Fibroblast of lung (primary cell): ENCODE results near the gene EPHA5. TPM values are rescaled to one million over a fixed set of nuclear protein-coding genes. Genes with fewer than 3 reads are reported as not detected.

Experiments used
- DNase-seq, 2 donors: peaks; one replicate each; pipeline versions ENCODE4 v3.0.0 to v3.0.0-alpha.2; 2010; ENCODE audit warnings: low read depth in 2 of 2
- H2AFZ ChIP-seq: 2 replicates; pipeline ENCODE4 v1.5.1; 2012; ENCODE audit warnings: low read length, control low read depth, inconsistent platforms
- H3K27ac ChIP-seq: 2 replicates; pipeline ENCODE4 v1.5.1; 2011; ENCODE audit warnings: low read length, control low read depth; ENCODE audit not compliant: insufficient read depth
- H3K27me3 ChIP-seq: 2 replicates; pipeline ENCODE4 v1.5.1; 2011; ENCODE audit warnings: mild to moderate bottlenecking, low read length; ENCODE audit not compliant: control insufficient read depth, insufficient read depth
- H3K36me3 ChIP-seq: 2 replicates; pipeline ENCODE4 v1.5.1; 2011; ENCODE audit warnings: low read length; ENCODE audit not compliant: control insufficient read depth, insufficient read depth
- H3K4me1 ChIP-seq: 2 replicates; pipeline ENCODE4 v1.5.1; 2011; ENCODE audit warnings: low read length; ENCODE audit not compliant: control insufficient read depth, insufficient read depth; ENCODE audit errors: extremely low read depth
- H3K4me2 ChIP-seq: 2 replicates; pipeline ENCODE4 v1.5.1; 2011; ENCODE audit warnings: low read length, control low read depth; ENCODE audit not compliant: insufficient read depth; ENCODE audit errors: extremely low read depth
- H3K4me3 ChIP-seq, 4 experiments: fragments of 200-600 bp in 1 of 4; sonication (generic) in 1 of 4; replicated peaks in 1 of 4; 2 replicates each; pipeline ENCODE4 v1.5.1; 2011 to 2016; ENCODE audit warnings: low read length in 4 of 4, low read depth in 3 of 4, mild to moderate bottlenecking in 3 of 4, control low read depth in 2 of 4, inconsistent platforms in 1 of 4, mixed read lengths in 1 of 4; ENCODE audit not compliant: insufficient read depth in 1 of 4; ENCODE audit errors: control extremely low read depth in 1 of 4
- H3K79me2 ChIP-seq: 2 replicates; pipeline ENCODE4 v1.5.1; 2012; ENCODE audit warnings: mild to moderate bottlenecking, low read length, inconsistent platforms; ENCODE audit not compliant: control insufficient read depth, insufficient read depth
- H3K9ac ChIP-seq: 2 replicates; pipeline ENCODE4 v1.5.1; 2011; ENCODE audit warnings: mild to moderate bottlenecking, low read length, control low read depth; ENCODE audit not compliant: insufficient read depth
- H3K9me3 ChIP-seq: 2 replicates; pipeline ENCODE4 v1.5.1; 2012; ENCODE audit warnings: low read depth, low read length; ENCODE audit not compliant: control insufficient read depth, insufficient read depth
- H4K20me1 ChIP-seq: 2 replicates; pipeline ENCODE4 v1.5.1; 2011; ENCODE audit warnings: low read length; ENCODE audit not compliant: control insufficient read depth, insufficient read depth; ENCODE audit errors: extremely low read depth
- EZH2 ChIP-seq: IDR thresholded peaks from 2 replicates; pipeline ENCODE4 v1.5.1; 2012; ENCODE audit warnings: low read length, control low read depth, mild to moderate bottlenecking; ENCODE audit errors: missing control alignments
- polyA plus RNA-seq, 2 donors: library from polyadenylated mRNA; depleted of rRNA in 1 of 2; stranded (reverse) in 1 of 2; unstranded in 1 of 2; fragments of >200 nt; gene quantifications; 2 replicates each; pipeline ENCODE4 v1.2.1, GENCODE V29; 2011 to 2012; ENCODE audit warnings: missing spikeins in 1 of 2
- total RNA-seq: library from RNA; depleted of rRNA; stranded (reverse); fragments of >200 nt; gene quantifications from 2 replicates; pipeline ENCODE4 v1.2.1, GENCODE V29; 2014
- TF ChIP-seq, protein P1 (sequence below), 2 donors: IDR thresholded peaks in 1 of 2; conservative IDR thresholded peaks in 1 of 2; 1 replicate in 1 of 2; 2 replicates in 1 of 2; pipeline ENCODE4 v1.5.1; 2011 to 2012; ENCODE audit warnings: low read length in 2 of 2, control low read depth in 1 of 2, inconsistent platforms in 1 of 2, low read depth in 1 of 2, mild to moderate bottlenecking in 1 of 2

The EPHA5 gene
- total and polyA plus RNA-seq, 2 donors (not counting 1 experiment from before 2014, with no cell fraction given) = under 0.01 to 0.16 TPM

- H2AFZ ChIP-seq = no peak overlapping the region
- H3K27me3 ChIP-seq = no peaks in the 10 kb centered on the region
- no peaks in the 10 kb centered on the region for H3K79me2 ChIP-seq
- no peak overlapping the region for H3K9ac ChIP-seq
- no peaks in the 10 kb centered on the region for H3K4me1 ChIP-seq
- no peak for DNase-seq
- no peaks in the 10 kb centered on the region for H3K9me3 ChIP-seq
- no peak overlapping the region for H3K27ac ChIP-seq
- no peaks in the 10 kb centered on the region for H3K36me3 ChIP-seq
- TF ChIP-seq, protein P1, sequence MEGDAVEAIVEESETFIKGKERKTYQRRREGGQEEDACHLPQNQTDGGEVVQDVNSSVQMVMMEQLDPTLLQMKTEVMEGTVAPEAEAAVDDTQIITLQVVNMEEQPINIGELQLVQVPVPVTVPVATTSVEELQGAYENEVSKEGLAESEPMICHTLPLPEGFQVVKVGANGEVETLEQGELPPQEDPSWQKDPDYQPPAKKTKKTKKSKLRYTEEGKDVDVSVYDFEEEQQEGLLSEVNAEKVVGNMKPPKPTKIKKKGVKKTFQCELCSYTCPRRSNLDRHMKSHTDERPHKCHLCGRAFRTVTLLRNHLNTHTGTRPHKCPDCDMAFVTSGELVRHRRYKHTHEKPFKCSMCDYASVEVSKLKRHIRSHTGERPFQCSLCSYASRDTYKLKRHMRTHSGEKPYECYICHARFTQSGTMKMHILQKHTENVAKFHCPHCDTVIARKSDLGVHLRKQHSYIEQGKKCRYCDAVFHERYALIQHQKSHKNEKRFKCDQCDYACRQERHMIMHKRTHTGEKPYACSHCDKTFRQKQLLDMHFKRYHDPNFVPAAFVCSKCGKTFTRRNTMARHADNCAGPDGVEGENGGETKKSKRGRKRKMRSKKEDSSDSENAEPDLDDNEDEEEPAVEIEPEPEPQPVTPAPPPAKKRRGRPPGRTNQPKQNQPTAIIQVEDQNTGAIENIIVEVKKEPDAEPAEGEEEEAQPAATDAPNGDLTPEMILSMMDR (conservative IDR thresholded peaks at IDR 0.05 in 1 of 2, IDR thresholded peaks at IDR 0.05 in 1 of 2; ENCODE audit: low read depth in 1 of 2, low read length in 2 of 2) = no peak
- TF ChIP-seq EZH2 = no peak
- no peak overlapping the region for H3K4me3 ChIP-seq
- H4K20me1 ChIP-seq = no peaks in the 10 kb centered on the region
- H3K4me2 ChIP-seq = no peak overlapping the region
Measured at GRCh38 chr4:65696436-65696835, 26.1 kb upstream of the EPHA5 start.

- Histone ChIP-seq H3K4me2 (no peak overlapping the region), H3K9ac (no peak overlapping the region), H3K4me3 (no peak overlapping the region), H3K27ac (no peak overlapping the region), H3K36me3 (no peaks in the 10 kb centered on the region), H2AFZ (no peak overlapping the region), H3K9me3 (no peaks in the 10 kb centered on the region), H3K27me3 (peaks cover 13% of the 10 kb centered on the region), H3K79me2 (no peaks in the 10 kb centered on the region), H4K20me1 (no peaks in the 10 kb centered on the region), H3K4me1 (no peaks in the 10 kb centered on the region)
- no peak for DNase-seq
- TF ChIP-seq, protein P1 (conservative IDR thresholded peaks at IDR 0.05 in 1 of 2, IDR thresholded peaks at IDR 0.05 in 1 of 2; ENCODE audit: low read depth in 1 of 2, low read length in 2 of 2) = no peak
- TF ChIP-seq EZH2 = no peak
Measured at GRCh38 chr4:65671372-65671771, 1.1 kb upstream of the EPHA5 start.

DNA sequence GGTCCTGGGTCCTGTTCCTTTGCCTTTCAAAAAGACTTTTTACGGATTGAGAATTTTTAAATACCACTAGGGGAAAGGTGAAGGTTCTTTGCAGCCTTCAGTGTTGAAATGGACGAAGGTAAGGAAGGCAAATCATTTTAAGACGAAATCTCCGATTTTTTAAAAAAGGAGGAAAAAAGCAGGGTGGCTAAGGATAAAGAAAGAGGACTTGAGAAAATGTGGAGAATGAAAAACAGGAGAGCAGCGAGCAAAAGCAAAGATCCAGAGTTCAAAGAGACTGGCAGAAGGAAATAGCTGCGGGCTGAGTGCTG, 314 bp downstream of the EPHA5 start:
- Histone ChIP-seq H3K4me1 (no peaks in the 10 kb centered on the region), H3K27ac (no peak overlapping the region), H3K27me3 (peaks cover 13% of the 10 kb centered on the region), H3K4me3 (peak overlapping the region; percentile 15 to 55 (median 22)), H3K9ac (no peak overlapping the region), H3K4me2 (peak overlapping the region; percentile 32), H3K9me3 (no peaks in the 10 kb centered on the region), H3K79me2 (no peaks in the 10 kb centered on the region), H4K20me1 (no peaks in the 10 kb centered on the region), H2AFZ (peak overlapping the region; percentile 40), H3K36me3 (no peaks in the 10 kb centered on the region)
- no peak for DNase-seq
- TF ChIP-seq, protein P1 (conservative IDR thresholded peaks at IDR 0.05 in 1 of 2, IDR thresholded peaks at IDR 0.05 in 1 of 2; ENCODE audit: low read depth in 1 of 2, low read length in 2 of 2) = no peak
- no peak for TF ChIP-seq EZH2
